Neutrophil (primary cell): ENCODE measurements around the gene REV1.
"Not testable (repeated sequence)": the region's sequence is repeated elsewhere in the genome, so short reads cannot be mapped to it uniquely, and the experiment has no call there.

Experiments used
- H3K27ac ChIP-seq: fragments of 200-600 bp; sonication (generic); 2 replicates; pipeline ENCODE4 v1.5.1; 2016; ENCODE audit warnings: mild to moderate bottlenecking, moderate library complexity
- H3K27me3 ChIP-seq: fragments of 200-600 bp; sonication (generic); 2 replicates; pipeline ENCODE4 v1.6.0; 2016; ENCODE audit warnings: mild to moderate bottlenecking
- H3K36me3 ChIP-seq: fragments of 200-600 bp; sonication (generic); 2 replicates; pipeline ENCODE4 v1.5.1; 2017
- H3K4me1 ChIP-seq, 2 experiments: fragments of 200-600 bp in 1 of 2; sonication (generic) in 1 of 2; 1 replicate in 1 of 2; 2 replicates in 1 of 2; pipeline versions ENCODE4 v1.5.1 to v1.6.1; 2013 to 2016; ENCODE audit warnings: low read depth in 1 of 2, low read length in 1 of 2, mild to moderate bottlenecking in 1 of 2, moderate library complexity in 1 of 2; ENCODE audit not compliant: control insufficient read depth in 1 of 2, insufficient read depth in 1 of 2
- H3K4me3 ChIP-seq, 2 experiments: fragments of 200-600 bp in 1 of 2; sonication (generic) in 1 of 2; 1 replicate in 1 of 2; 2 replicates in 1 of 2; pipeline ENCODE4 v1.5.1; 2013 to 2016; ENCODE audit warnings: low read depth in 1 of 2, low read length in 1 of 2, mild to moderate bottlenecking in 1 of 2, moderate library complexity in 1 of 2
- H3K9me3 ChIP-seq: fragments of 200-600 bp; sonication (generic); 2 replicates; pipeline ENCODE4 v1.5.1; 2016
- CTCF ChIP-seq: fragments of 200-600 bp; sonication (generic); IDR thresholded peaks from 2 replicates; pipeline ENCODE4 v1.5.1; 2016; ENCODE audit warnings: antibody characterized with exemption

The REV1 gene

GRCh38 chr2:99380376-99381010 lies 109.3 kb downstream of the REV1 start:
- Histone ChIP-seq H3K27ac (no peak overlapping the region), H3K27me3 (no peaks in the 10 kb centered on the region), H3K36me3 (peaks cover 65% of the 10 kb centered on the region), H3K4me3 (no peak overlapping the region), H3K9me3 (no peaks in the 10 kb centered on the region), H3K4me1 (no peaks in the 10 kb centered on the region)
- TF ChIP-seq CTCF = no peak

GRCh38 chr2:99377879-99378278 lies 111.9 kb downstream of the REV1 start:
- Histone ChIP-seq H3K9me3 (no peaks in the 10 kb centered on the region), H3K27me3 (no peaks in the 10 kb centered on the region), H3K36me3 (peaks cover 62% of the 10 kb centered on the region), H3K27ac (no peak overlapping the region), H3K4me1 (no peaks in the 10 kb centered on the region), H3K4me3 (no peak overlapping the region)
- TF ChIP-seq CTCF = no peak

DNA sequence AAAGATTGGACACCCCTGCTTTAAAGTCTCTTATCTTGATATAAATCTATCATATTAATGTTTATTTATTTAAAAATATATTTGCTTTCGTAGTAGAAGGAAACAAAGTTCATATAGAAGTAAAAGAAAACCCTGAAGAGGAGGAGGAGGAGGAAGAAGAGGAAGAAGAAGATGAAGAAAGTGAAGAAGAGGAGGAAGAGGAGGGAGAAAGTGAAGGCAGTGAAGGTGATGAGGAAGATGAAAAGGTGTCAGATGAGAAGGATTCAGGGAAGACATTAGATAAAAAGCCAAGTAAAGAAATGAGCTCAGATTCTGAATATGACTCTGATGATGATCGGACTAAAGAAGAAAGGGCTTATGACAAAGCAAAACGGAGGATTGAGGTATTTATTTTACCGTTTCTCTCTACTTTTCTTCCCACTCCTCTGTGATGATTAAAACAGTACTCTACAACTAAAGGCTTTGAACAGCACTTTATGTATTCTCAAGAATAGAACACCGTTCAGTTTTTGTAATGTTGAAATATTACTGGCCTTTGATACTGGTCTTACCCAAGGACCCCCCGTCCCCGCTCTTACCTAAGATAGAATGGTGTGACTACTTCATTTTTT lies 113.5 kb downstream of the REV1 start:
- H3K36me3 ChIP-seq = peaks cover 65% of the 10 kb centered on the region
- no peaks in the 10 kb centered on the region for H3K4me1 ChIP-seq
- H3K27me3 ChIP-seq = no peaks in the 10 kb centered on the region
- H3K27ac ChIP-seq = no peak overlapping the region
- no peak for TF ChIP-seq CTCF
- H3K4me3 ChIP-seq = no peak overlapping the region
- H3K9me3 ChIP-seq = no peaks in the 10 kb centered on the region

GRCh38 chr2:99374747-99375146 lies 115.1 kb downstream of the REV1 start:
- H3K4me1 ChIP-seq = no peaks in the 10 kb centered on the region
- no peaks in the 10 kb centered on the region for H3K27me3 ChIP-seq
- H3K27ac ChIP-seq = no peak overlapping the region
- H3K36me3 ChIP-seq = peaks cover 57% of the 10 kb centered on the region
- H3K9me3 ChIP-seq = no peaks in the 10 kb centered on the region
- no peak overlapping the region for H3K4me3 ChIP-seq
- TF ChIP-seq CTCF = no peak

DNA sequence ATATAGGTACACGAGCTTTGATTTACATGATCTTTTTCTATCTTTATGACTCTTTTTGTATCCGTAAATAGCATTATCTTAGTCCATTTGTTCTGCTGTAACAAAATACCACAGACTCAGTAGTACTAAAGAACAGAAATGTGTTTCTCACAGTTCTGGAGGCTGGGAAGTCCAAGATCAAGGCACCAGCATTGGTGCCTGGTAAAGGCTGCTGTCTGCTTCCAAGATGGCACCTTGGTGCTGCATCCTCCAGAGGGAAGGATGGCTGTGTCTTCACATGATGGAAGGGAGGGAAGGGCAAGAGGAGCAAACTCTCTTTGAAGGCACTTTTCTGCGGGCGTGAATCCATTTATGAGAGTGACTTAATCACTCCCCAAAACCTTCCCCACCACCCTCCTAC lies 116.7 kb downstream of the REV1 start:
- Histone ChIP-seq H3K27ac (no peak overlapping the region), H3K27me3 (no peaks in the 10 kb centered on the region), H3K9me3 (no peaks in the 10 kb centered on the region), H3K36me3 (peaks cover 58% of the 10 kb centered on the region), H3K4me1 (no peaks in the 10 kb centered on the region), H3K4me3 (no peak overlapping the region)
- TF ChIP-seq CTCF = no peak

DNA sequence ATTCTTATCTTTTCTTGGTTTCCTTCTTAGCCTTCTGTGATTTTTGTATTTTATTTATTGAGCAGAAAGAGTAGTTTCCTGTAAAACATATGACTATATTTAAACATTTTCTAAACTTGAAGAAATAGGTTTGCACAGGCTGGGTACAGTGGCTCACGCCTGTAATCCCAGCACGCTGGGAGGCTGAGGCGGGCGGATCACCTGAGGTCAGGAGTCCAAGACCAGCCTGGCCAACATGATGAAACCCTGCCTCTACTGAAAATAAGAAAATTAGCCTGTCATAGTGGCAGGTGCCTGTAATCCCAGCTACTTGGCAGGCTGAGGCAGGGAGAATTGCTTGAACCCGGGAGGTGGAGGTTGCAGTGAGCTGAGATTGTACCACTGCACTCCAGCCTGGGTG lies 121.0 kb downstream of the REV1 start:
- peaks cover 74% of the 10 kb centered on the region for H3K36me3 ChIP-seq
- H3K9me3 ChIP-seq, H3K4me3 ChIP-seq, H3K27me3 ChIP-seq, H3K4me1 ChIP-seq, H3K27ac ChIP-seq: not testable (repeated sequence)
